B cell (primary cell): Measurements from ENCODE around the gene TMED6. TPM values are rescaled to one million over a fixed set of nuclear protein-coding genes. Genes with fewer than 3 reads are reported as not detected.

ENCODE experiments used
- ATAC-seq: fragments of 200-7000 bp; cut with Tn5 transposase; one replicate; pipeline ENCODE4 v1.10.0; 2021; ENCODE audit warnings: low read depth, mild to moderate bottlenecking, moderate number of reproducible peaks, moderate library complexity
- CTCF ChIA-PET: fragments of 350-600 bp; sonication (Branson Sonifier 250); formaldehyde crosslinking; loops from one replicate; lab custom pipeline; 2021; ENCODE audit warnings: antibody characterized with exemption, inconsistent platforms; lab: Charles Lee
- POLR2A ChIA-PET: fragments of 350-600 bp; sonication (Branson Sonifier 250); formaldehyde crosslinking; loops from one replicate; lab custom pipeline; 2021; ENCODE audit warnings: antibody characterized with exemption; lab: Charles Lee
- DNase-seq: peaks from one replicate; pipeline ENCODE4 v3.0.0; 2013
- H2AFZ ChIP-seq: 2 replicates; pipeline ENCODE4 v1.6.1; 2012; ENCODE audit warnings: mild to moderate bottlenecking, low read depth, low read length; ENCODE audit not compliant: insufficient read depth, poor library complexity, severe bottlenecking
- H3K27ac ChIP-seq, 2 donors: 1 replicate in 1 of 2; 2 replicates in 1 of 2; pipeline ENCODE4 v1.5.1; 2012 to 2013; ENCODE audit warnings: low read length in 2 of 2, mild to moderate bottlenecking in 2 of 2, moderate library complexity in 1 of 2
- H3K27me3 ChIP-seq, 4 experiments: fragments of 200-600 bp in 1 of 4; sonication (generic) in 1 of 4; replicated peaks in 1 of 4; 1 replicate in 2 of 4; 2 replicates in 2 of 4; pipeline versions ENCODE4 v1.6.1 to v1.7.0; 2013 to 2016; ENCODE audit warnings: low read length in 3 of 4, mild to moderate bottlenecking in 2 of 4, mixed read lengths in 1 of 4, moderate library complexity in 1 of 4; ENCODE audit not compliant: insufficient read depth in 4 of 4, control insufficient read depth in 3 of 4; ENCODE audit errors: control extremely low read depth in 1 of 4
- H3K36me3 ChIP-seq, 2 experiments: replicated peaks in 1 of 2; 1 replicate in 1 of 2; 2 replicates in 1 of 2; pipeline versions ENCODE4 v1.6.1 to v1.7.1; 2013; ENCODE audit warnings: low read length in 1 of 2; ENCODE audit not compliant: insufficient read depth in 2 of 2, control insufficient read depth in 1 of 2; ENCODE audit errors: control extremely low read depth in 1 of 2, extremely low read depth in 1 of 2
- H3K4me1 ChIP-seq, 2 donors: fragments of 200-600 bp in 1 of 2; sonication (generic) in 1 of 2; 1 replicate in 1 of 2; 2 replicates in 1 of 2; pipeline versions ENCODE4 v1.5.1 to v1.6.1; 2013 to 2017; ENCODE audit warnings: low read length in 2 of 2; ENCODE audit not compliant: control insufficient read depth in 2 of 2, insufficient read depth in 2 of 2
- H3K4me2 ChIP-seq: replicated peaks from 2 replicates; pipeline ENCODE3; 2012; ENCODE audit warnings: mild to moderate bottlenecking, low read depth, low read length; ENCODE audit not compliant: poor library complexity, severe bottlenecking
- H3K4me3 ChIP-seq, 5 experiments: fragments of 200-600 bp in 1 of 5; sonication (generic) in 1 of 5; 1 replicate in 3 of 5; 2 replicates in 2 of 5; pipeline versions ENCODE4 v1.5.1 to v1.7.0; 2011 to 2016; ENCODE audit warnings: low read length in 4 of 5, mild to moderate bottlenecking in 4 of 5, low read depth in 2 of 5, control low read depth in 1 of 5, moderate library complexity in 1 of 5; ENCODE audit not compliant: insufficient read depth in 1 of 5; ENCODE audit errors: control extremely low read depth in 1 of 5, extremely low read depth in 1 of 5
- H3K79me2 ChIP-seq: fragments of 200-600 bp; sonication (generic); one replicate; pipeline ENCODE4 v1.6.0; 2016; ENCODE audit warnings: low read length; ENCODE audit not compliant: control insufficient read depth, insufficient read depth
- H3K9ac ChIP-seq: fragments of 200-600 bp; sonication (generic); 2 replicates; pipeline ENCODE4 v1.6.1; 2017; ENCODE audit warnings: mild to moderate bottlenecking, low read length, moderate library complexity
- H3K9me3 ChIP-seq, 3 donors: one replicate each; pipeline versions ENCODE4 v1.6.1 to v1.7.1; 2013; ENCODE audit warnings: low read length in 2 of 3; ENCODE audit not compliant: control insufficient read depth in 2 of 3, insufficient read depth in 1 of 3; ENCODE audit errors: control extremely low read depth in 1 of 3
- H4K20me1 ChIP-seq: 2 replicates; pipeline ENCODE4 v1.6.0; 2012; ENCODE audit warnings: mild to moderate bottlenecking, low read length; ENCODE audit not compliant: insufficient read depth, control insufficient read depth, poor library complexity, severe bottlenecking
- H3K27ac Mint-ChIP-seq: one replicate; pipeline ENCODE4 v1.8.0; 2021; ENCODE audit warnings: mixed read lengths
- H3K27me3 Mint-ChIP-seq: one replicate; pipeline ENCODE4 v1.8.0; 2021; ENCODE audit warnings: mixed read lengths
- H3K4me1 Mint-ChIP-seq: one replicate; pipeline ENCODE4 v1.8.0; 2021; ENCODE audit warnings: mixed read lengths
- H3K4me3 Mint-ChIP-seq: one replicate; pipeline ENCODE4 v1.8.0; 2021; ENCODE audit warnings: mixed read lengths
- H3K9me3 Mint-ChIP-seq: one replicate; pipeline ENCODE4 v1.8.0; 2022; ENCODE audit warnings: mixed read lengths; ENCODE audit not compliant: insufficient read depth
- EZH2 ChIP-seq: IDR thresholded peaks from 2 replicates; pipeline ENCODE4 v1.6.1; 2012; ENCODE audit warnings: borderline replicate concordance, low read depth, mild to moderate bottlenecking, moderate library complexity, low read length; ENCODE audit not compliant: insufficient read depth, poor library complexity, severe bottlenecking
- WGBS: methylation state at CpG from one replicate; pipeline ENCODE4 v1.1.5; 2013; ENCODE audit warnings: missing lambda C conversion rate; ENCODE audit not compliant: insufficient coverage; 5-methylcytosine and 5-hydroxymethylcytosine counted together
- intact Hi-C: fragments of 100-400 bp; cut with micrococcal nuclease; formaldehyde crosslinking; loops from one replicate; pipeline ENCODE4 v1.10.0; 2022
- polyA plus RNA-seq: library from polyadenylated mRNA; depleted of rRNA; stranded (reverse); fragments of >200 nt; gene quantifications from 2 replicates; pipeline ENCODE4 v1.2.3, GENCODE V29; 2012
- total RNA-seq, 2 donors: library from RNA; stranded (reverse); fragments of 120-200 nt in 1 of 2; gene quantifications; 1 replicate in 1 of 2; 2 replicates in 1 of 2; pipeline versions ENCODE4 v1.2.3 to v1.2.4, GENCODE V29; 2013 to 2022
- TF ChIP-seq, protein P1 (sequence below): fragments of 200-600 bp; IDR thresholded peaks from one replicate; pipeline ENCODE4 v1.8.0; 2022; ENCODE audit warnings: antibody characterized with exemption, mild to moderate bottlenecking

The TMED6 gene
- total and polyA plus RNA-seq, 2 donors (not counting 1 experiment from before 2014, with no cell fraction given), result 0.78 to 4.5 TPM

DNA sequence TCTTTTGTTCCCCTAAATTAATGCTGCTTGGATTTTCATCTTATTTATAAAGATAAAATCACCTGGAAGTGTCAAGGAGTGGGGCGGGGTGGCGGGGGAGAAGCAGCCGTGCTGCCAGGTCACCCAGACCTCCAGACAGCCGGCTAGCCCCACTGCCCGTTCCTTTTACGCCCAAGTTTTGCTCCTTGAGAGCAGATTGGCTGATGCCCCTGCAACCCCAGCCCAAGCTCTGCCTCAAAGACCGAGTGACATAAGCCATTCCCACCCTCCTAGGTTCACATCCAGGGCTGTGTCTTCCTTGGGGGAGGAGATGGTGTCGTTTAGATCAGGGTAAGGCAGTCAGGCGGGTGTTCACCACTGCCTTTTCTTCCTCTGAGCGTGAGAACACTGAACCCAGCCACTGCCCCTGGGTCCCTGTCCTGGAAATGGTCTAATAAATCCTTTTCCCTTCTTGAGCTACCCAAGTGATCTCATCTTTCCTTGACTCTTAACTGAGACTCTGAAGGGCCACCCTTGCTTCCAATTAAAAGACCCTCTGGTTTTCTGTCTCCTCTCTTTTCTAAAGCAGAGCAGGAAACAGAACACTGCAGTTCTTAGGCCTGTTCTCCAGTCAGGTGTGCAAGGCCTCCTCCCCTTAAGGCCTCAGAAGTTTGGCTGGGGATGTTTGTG is 26.9 kb downstream of the TMED6 start:
- no peak overlapping the region for H3K4me2 ChIP-seq
- no peak overlapping the region for H3K4me3 ChIP-seq
- ChIA-PET CTCF (interaction anchor here (0.9 kb wide), 1 partner anchor 13 kb away, joined by 3 read pairs; no protein-coding TSS in a partner anchor), POLR2A (no interaction called here)
- ATAC-seq, result no peak
- H3K9me3 ChIP-seq, result no peaks in the 10 kb centered on the region
- intact Hi-C loops, result no loop called here
- DNase-seq, result no peak
- H3K36me3 ChIP-seq, result peaks cover 1 to 68% of the 10 kb centered on the region in 2 experiments
- WGBS, result 95% methylated on average over 7 of the region's 10 CpGs
- H3K4me1 Mint-ChIP-seq, result peaks cover 35% of the 10 kb centered on the region
- no peak overlapping the region for H3K27ac Mint-ChIP-seq
- no peak overlapping the region for H3K9ac ChIP-seq
- H4K20me1 ChIP-seq, result peaks cover 75% of the 10 kb centered on the region
- H2AFZ ChIP-seq, result no peak overlapping the region
- peaks cover 72% of the 10 kb centered on the region for H3K79me2 ChIP-seq
- no peaks in the 10 kb centered on the region for H3K27me3 ChIP-seq
- H3K9me3 Mint-ChIP-seq, result no peaks in the 10 kb centered on the region
- H3K27me3 Mint-ChIP-seq, result no peaks in the 10 kb centered on the region
- TF ChIP-seq, protein P1, sequence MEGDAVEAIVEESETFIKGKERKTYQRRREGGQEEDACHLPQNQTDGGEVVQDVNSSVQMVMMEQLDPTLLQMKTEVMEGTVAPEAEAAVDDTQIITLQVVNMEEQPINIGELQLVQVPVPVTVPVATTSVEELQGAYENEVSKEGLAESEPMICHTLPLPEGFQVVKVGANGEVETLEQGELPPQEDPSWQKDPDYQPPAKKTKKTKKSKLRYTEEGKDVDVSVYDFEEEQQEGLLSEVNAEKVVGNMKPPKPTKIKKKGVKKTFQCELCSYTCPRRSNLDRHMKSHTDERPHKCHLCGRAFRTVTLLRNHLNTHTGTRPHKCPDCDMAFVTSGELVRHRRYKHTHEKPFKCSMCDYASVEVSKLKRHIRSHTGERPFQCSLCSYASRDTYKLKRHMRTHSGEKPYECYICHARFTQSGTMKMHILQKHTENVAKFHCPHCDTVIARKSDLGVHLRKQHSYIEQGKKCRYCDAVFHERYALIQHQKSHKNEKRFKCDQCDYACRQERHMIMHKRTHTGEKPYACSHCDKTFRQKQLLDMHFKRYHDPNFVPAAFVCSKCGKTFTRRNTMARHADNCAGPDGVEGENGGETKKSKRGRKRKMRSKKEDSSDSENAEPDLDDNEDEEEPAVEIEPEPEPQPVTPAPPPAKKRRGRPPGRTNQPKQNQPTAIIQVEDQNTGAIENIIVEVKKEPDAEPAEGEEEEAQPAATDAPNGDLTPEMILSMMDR, result no peak
- no peak for TF ChIP-seq EZH2
- no peak overlapping the region for H3K4me3 Mint-ChIP-seq
- no peak overlapping the region for H3K27ac ChIP-seq
- H3K4me1 ChIP-seq, result peaks cover 14 to 24% of the 10 kb centered on the region in 2 donors

DNA sequence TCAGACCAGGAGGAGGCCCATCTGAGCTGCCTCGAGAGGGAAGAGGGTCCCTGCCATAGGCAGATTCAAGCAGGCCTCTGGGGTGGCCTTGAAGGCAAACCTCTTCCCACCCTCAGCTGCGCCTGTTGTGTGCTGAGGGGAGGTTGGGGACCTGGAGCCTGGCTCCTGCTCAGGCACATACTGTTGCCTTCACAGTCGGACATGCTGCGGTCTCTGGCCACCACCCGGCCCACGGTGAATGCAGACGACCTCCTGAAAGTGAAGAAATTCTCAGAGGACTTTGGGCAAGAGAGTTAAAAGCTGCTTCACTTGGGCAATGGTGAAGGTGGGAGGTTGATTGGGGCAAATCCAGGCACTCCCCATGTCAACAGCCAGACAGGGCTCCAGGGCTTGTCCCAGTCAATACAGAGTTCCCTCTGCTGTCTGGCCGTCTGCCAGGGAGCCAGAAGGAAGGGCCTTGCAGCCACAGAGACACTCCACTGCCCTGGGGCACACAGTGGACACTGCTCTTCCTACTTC is 27.5 kb downstream of the TMED6 start:
- WGBS, result 90% methylated on average over 7 of the region's 8 CpGs
- Mint-ChIP-seq H3K4me3 (no peak overlapping the region), H3K27me3 (no peaks in the 10 kb centered on the region), H3K4me1 (peaks cover 29% of the 10 kb centered on the region), H3K9me3 (no peaks in the 10 kb centered on the region), H3K27ac (no peak overlapping the region)
- peaks cover 72% of the 10 kb centered on the region for H3K79me2 ChIP-seq
- no peak overlapping the region for H3K4me3 ChIP-seq
- ATAC-seq (no peak), DNase-seq (no peak)
- H4K20me1 ChIP-seq, result peaks cover 73% of the 10 kb centered on the region
- no peaks in the 10 kb centered on the region for H3K27me3 ChIP-seq
- no peak overlapping the region for H2AFZ ChIP-seq
- H3K4me2 ChIP-seq, result no peak overlapping the region
- H3K9me3 ChIP-seq, result no peaks in the 10 kb centered on the region
- H3K27ac ChIP-seq, result no peak overlapping the region
- TF ChIP-seq, protein P1, result no peak
- no peak for TF ChIP-seq EZH2
- ChIA-PET CTCF (interaction anchor here (0.9 kb wide), 1 partner anchor 13 kb away, joined by 3 read pairs; no protein-coding TSS in a partner anchor), POLR2A (no interaction called here)
- intact Hi-C loops, result no loop called here
- peaks cover 8 to 17% of the 10 kb centered on the region in 2 donors for H3K4me1 ChIP-seq
- H3K36me3 ChIP-seq, result peaks cover 1 to 74% of the 10 kb centered on the region in 2 experiments
- no peak overlapping the region for H3K9ac ChIP-seq
